ENCODE results near the gene LNX2.

The LNX2 gene

DNA sequence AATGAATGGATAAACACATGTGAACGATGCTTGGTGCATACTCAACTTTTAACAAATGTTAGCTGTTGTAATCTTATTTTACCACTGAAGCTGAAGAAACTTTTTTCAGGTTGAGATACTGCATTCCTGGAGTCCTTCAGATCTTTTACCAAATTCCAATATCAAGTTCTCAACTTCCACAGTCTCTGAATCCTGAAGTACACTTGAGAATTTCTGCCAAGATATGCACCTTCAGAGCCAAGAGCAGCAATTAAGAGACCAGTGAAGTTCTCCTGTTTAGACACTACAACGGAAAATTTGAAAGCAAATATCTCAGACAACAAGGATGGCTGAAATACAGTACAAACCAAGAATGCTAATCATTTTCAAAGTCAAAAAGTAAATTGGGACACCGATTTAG lies 85.3 kb downstream of the LNX2 start:
- H3K27me3 ChIP-seq (ENCODE audit: low read depth, low read length), result no peaks in the 10 kb centered on the region
- no peak overlapping the region for H3K9ac ChIP-seq (ENCODE audit: low read length)
- H3K27ac ChIP-seq (ENCODE audit: low read length), result no peak overlapping the region
- no peak overlapping the region for H2AFZ ChIP-seq (ENCODE audit: low read depth, low read length)
- H3K36me3 ChIP-seq (replicated peaks; ENCODE audit: low read depth, low read length), result no peaks in the 10 kb centered on the region
- no peak overlapping the region for H3K4me3 ChIP-seq (ENCODE audit: low read length)
- peaks cover 25% of the 10 kb centered on the region for H3K4me1 ChIP-seq (ENCODE audit: low read length)
- H4K20me1 ChIP-seq (ENCODE audit: insufficient read depth, low read length), result no peaks in the 10 kb centered on the region
- no peak overlapping the region for H3K4me2 ChIP-seq (ENCODE audit: low read length)
- H3K9me3 ChIP-seq (ENCODE audit: insufficient read depth, low read length), result no peaks in the 10 kb centered on the region
- H3K79me2 ChIP-seq (ENCODE audit: low read length), result no peaks in the 10 kb centered on the region
- no peak for TF ChIP-seq EZH2phosphoT487 (IDR thresholded peaks at IDR 0.05; ENCODE audit: low read depth)
- TF ChIP-seq CTCF (IDR thresholded peaks at IDR 0.05; ENCODE audit: low read depth, low read length), result no peak

DNA sequence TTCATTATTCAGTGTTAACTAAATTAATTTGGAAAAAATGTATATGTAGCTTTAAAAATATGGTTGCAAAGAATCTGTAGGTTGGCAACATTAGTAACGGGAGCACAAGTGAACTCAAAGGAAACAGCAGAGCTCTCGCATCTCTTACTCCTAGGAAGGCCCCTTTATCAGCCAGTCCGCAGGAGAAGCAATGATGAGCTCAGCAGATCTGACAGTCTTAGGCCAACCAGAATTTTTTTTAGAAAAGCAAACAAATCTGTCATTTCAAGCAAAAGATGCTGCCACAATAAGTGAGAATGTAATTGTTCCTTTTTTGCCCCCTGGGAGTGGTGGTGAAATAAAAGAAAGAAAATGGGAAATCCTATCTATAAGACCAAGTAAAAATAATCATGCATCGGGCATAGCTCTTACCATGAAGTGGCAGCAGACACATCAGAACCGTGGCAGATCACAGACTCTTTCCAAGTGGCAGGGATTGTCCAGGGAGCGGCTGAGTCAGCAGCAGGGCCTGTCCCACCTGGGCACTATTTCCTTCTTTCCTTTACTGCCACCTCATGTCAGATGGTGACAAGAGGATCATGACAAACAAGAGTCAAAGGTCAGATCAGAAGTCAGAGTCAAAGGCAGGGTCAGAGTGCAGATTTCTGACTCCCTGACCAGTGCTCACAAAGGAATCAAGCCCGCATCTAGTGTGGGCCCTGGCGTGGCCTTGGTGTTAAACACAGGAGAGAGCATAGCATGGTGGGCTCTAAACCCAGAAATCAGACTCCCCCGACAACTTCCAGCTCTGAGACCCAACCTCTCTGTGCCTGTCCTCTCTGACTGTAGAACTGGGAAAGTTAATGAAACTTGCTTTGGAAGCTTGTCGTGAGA lies 86.0 kb downstream of the LNX2 start:
- no peak overlapping the region for H3K4me2 ChIP-seq (ENCODE audit: low read length)
- H3K27me3 ChIP-seq (ENCODE audit: low read depth, low read length), result no peaks in the 10 kb centered on the region
- H3K9me3 ChIP-seq (ENCODE audit: insufficient read depth, low read length), result no peaks in the 10 kb centered on the region
- H3K36me3 ChIP-seq (replicated peaks; ENCODE audit: low read depth, low read length), result no peaks in the 10 kb centered on the region
- H2AFZ ChIP-seq (ENCODE audit: low read depth, low read length), result no peak overlapping the region
- no peaks in the 10 kb centered on the region for H3K79me2 ChIP-seq (ENCODE audit: low read length)
- H3K4me1 ChIP-seq (ENCODE audit: low read length), result peaks cover 25% of the 10 kb centered on the region
- no peak overlapping the region for H3K9ac ChIP-seq (ENCODE audit: low read length)
- no peaks in the 10 kb centered on the region for H4K20me1 ChIP-seq (ENCODE audit: insufficient read depth, low read length)
- TF ChIP-seq CTCF (IDR thresholded peaks at IDR 0.05; ENCODE audit: low read depth, low read length) (peak; percentile 46), EZH2phosphoT487 (IDR thresholded peaks at IDR 0.05; ENCODE audit: low read depth) (no peak)
- no peak overlapping the region for H3K4me3 ChIP-seq (ENCODE audit: low read length)
- H3K27ac ChIP-seq (ENCODE audit: low read length), result no peak overlapping the region

DNA sequence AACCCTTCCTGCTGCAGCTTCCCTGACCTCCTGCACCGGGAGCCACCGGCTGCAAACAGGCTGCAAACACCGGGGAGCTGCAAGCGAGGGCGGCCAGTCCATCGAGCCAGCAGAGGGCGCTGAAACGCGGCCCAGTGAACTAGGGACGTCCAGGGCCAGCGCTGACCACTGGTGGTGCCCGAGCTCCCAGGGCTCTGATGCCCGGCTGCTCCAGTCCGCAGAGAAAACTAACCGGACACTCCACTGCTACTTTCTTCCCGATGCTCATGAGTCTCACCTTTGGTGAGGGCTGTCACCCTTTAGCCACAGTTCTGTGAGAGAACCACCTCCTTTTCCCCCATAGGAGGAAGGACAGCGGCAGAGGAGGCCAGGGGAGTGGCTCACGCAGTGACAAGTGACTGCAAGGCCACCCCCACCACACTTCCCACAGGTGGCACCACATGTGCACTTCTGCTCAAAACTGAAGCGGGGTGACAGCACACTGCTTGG lies 87.1 kb downstream of the LNX2 start:
- H3K27me3 ChIP-seq (ENCODE audit: low read depth, low read length), result no peaks in the 10 kb centered on the region
- H3K79me2 ChIP-seq (ENCODE audit: low read length), result no peaks in the 10 kb centered on the region
- H3K9me3 ChIP-seq (ENCODE audit: insufficient read depth, low read length), result peaks cover 5% of the 10 kb centered on the region; the same call in 1 of the 2 replicates
- H3K4me3 ChIP-seq (ENCODE audit: low read length), result no peak overlapping the region
- no peak overlapping the region for H3K27ac ChIP-seq (ENCODE audit: low read length)
- H3K4me2 ChIP-seq (ENCODE audit: low read length), result peak overlapping the region; percentile 18; the same call in 1 of the 2 replicates
- H3K4me1 ChIP-seq (ENCODE audit: low read length), result peaks cover 25% of the 10 kb centered on the region
- H3K36me3 ChIP-seq (replicated peaks; ENCODE audit: low read depth, low read length), result peaks cover 6% of the 10 kb centered on the region
- peak overlapping the region; percentile 52; the same call in 1 of the 2 replicates for H2AFZ ChIP-seq (ENCODE audit: low read depth, low read length)
- H3K9ac ChIP-seq (ENCODE audit: low read length), result no peak overlapping the region
- H4K20me1 ChIP-seq (ENCODE audit: insufficient read depth, low read length), result no peaks in the 10 kb centered on the region
- TF ChIP-seq EZH2phosphoT487 (IDR thresholded peaks at IDR 0.05; ENCODE audit: low read depth) (no peak), CTCF (IDR thresholded peaks at IDR 0.05; ENCODE audit: low read depth, low read length) (peak; percentile 83)

- H2AFZ ChIP-seq (ENCODE audit: low read depth, low read length), result no peak overlapping the region
- no peak overlapping the region for H3K4me3 ChIP-seq (ENCODE audit: low read length)
- peaks cover 11% of the 10 kb centered on the region for H3K36me3 ChIP-seq (replicated peaks; ENCODE audit: low read depth, low read length)
- no peak overlapping the region for H3K4me2 ChIP-seq (ENCODE audit: low read length)
- no peaks in the 10 kb centered on the region for H3K27me3 ChIP-seq (ENCODE audit: low read depth, low read length)
- no peak for TF ChIP-seq CTCF (IDR thresholded peaks at IDR 0.05; ENCODE audit: low read depth, low read length)
- TF ChIP-seq EZH2phosphoT487 (IDR thresholded peaks at IDR 0.05; ENCODE audit: low read depth), result no peak
- H3K27ac ChIP-seq (ENCODE audit: low read length), result no peak overlapping the region
- H3K79me2 ChIP-seq (ENCODE audit: low read length), result no peaks in the 10 kb centered on the region
- H4K20me1 ChIP-seq (ENCODE audit: insufficient read depth, low read length), result no peaks in the 10 kb centered on the region
- H3K9ac ChIP-seq (ENCODE audit: low read length), result no peak overlapping the region
- H3K4me1 ChIP-seq (ENCODE audit: low read length), result peaks cover 20% of the 10 kb centered on the region
- peaks cover 12% of the 10 kb centered on the region; the same call in 1 of the 2 replicates for H3K9me3 ChIP-seq (ENCODE audit: insufficient read depth, low read length)
Observed at GRCh38 chr13:27528908-27529307, 91.4 kb downstream of the LNX2 start.
